IMR-90 (cell line): ENCODE measurements around the gene CLNS1A. TPM values are rescaled to one million over a fixed set of nuclear protein-coding genes. Genes with fewer than 3 reads are reported as not detected.

Experiments used
- ATAC-seq: fragments of 200-7000 bp; cut with Tn5 transposase; 2 replicates; pipeline ENCODE4 v1.9.1; 2020; ENCODE audit warnings: low read depth, mild to moderate bottlenecking, moderate library complexity
- BruUV-seq: library from RNA; stranded (reverse); fragments of 400-500 nt; replicated peaks from 2 replicates; lab custom pipeline; 2021; lab: Mats Ljungman, UMichigan
- CTCF ChIA-PET: fragments of 300-600 bp; formaldehyde crosslinking; extraction: SDS; loops from one replicate; lab custom pipeline; 2021; ENCODE audit warnings: antibody characterized with exemption; lab: Yijun Ruan, JAX
- POLR2A ChIA-PET: fragments of 300-600 bp; sonication (Branson Sonifier 250); formaldehyde crosslinking; loops from one replicate; lab custom pipeline; 2022; ENCODE audit warnings: antibody characterized with exemption; ENCODE audit not compliant: unreplicated experiment; lab: Charles Lee
- DNase-seq: peaks from one replicate; pipeline ENCODE4 v3.0.0; 2013
- H2AFZ ChIP-seq: replicated peaks from 2 replicates; pipeline ENCODE3; 2013; ENCODE audit warnings: low read length, mild to moderate bottlenecking; ENCODE audit not compliant: poor library complexity
- H2AK5ac ChIP-seq: 2 replicates; pipeline ENCODE4 v1.6.1; 2013; ENCODE audit warnings: low read depth, low read length, inconsistent platforms
- H2AK9ac ChIP-seq: replicated peaks from 2 replicates; pipeline ENCODE3; 2013; ENCODE audit warnings: mild to moderate bottlenecking, low read depth, low read length, moderate library complexity; ENCODE audit not compliant: poor library complexity
- H2BK120ac ChIP-seq: 2 replicates; pipeline ENCODE4 v1.6.1; 2013; ENCODE audit warnings: low read depth, low read length, inconsistent platforms
- H2BK15ac ChIP-seq: 3 replicates; pipeline ENCODE4 v1.6.1; 2013; ENCODE audit warnings: low read depth, low read length, inconsistent platforms
- H2BK20ac ChIP-seq: 2 replicates; pipeline ENCODE4 v1.6.1; 2013; ENCODE audit warnings: low read depth, mild to moderate bottlenecking, inconsistent platforms, low read length, moderate library complexity
- H2BK5ac ChIP-seq: 2 replicates; pipeline ENCODE4 v1.6.1; 2013; ENCODE audit warnings: mild to moderate bottlenecking, low read depth, low read length, inconsistent platforms; ENCODE audit not compliant: poor library complexity, severe bottlenecking
- H3K14ac ChIP-seq: replicated peaks from 2 replicates; pipeline ENCODE4 v1.6.1; 2013; ENCODE audit warnings: low read depth, low read length, inconsistent platforms
- H3K18ac ChIP-seq: 2 replicates; pipeline ENCODE4 v1.6.1; 2013; ENCODE audit warnings: low read depth, low read length, control low read depth
- H3K23ac ChIP-seq: 2 replicates; pipeline ENCODE4 v1.6.1; 2013; ENCODE audit warnings: low read depth, low read length, inconsistent platforms
- H3K27ac ChIP-seq: 2 replicates; pipeline ENCODE4 v1.5.1; 2013; ENCODE audit warnings: mild to moderate bottlenecking, control low read depth, low read length; ENCODE audit not compliant: insufficient read depth
- H3K27me3 ChIP-seq: 2 replicates; pipeline ENCODE4 v1.6.1; 2013; ENCODE audit warnings: low read length; ENCODE audit not compliant: control insufficient read depth, insufficient read depth
- H3K36me3 ChIP-seq: 2 replicates; pipeline ENCODE4 v1.6.1; 2013; ENCODE audit warnings: low read length, mixed read lengths; ENCODE audit not compliant: control insufficient read depth, insufficient read depth
- H3K4ac ChIP-seq: 2 replicates; pipeline ENCODE4 v1.6.1; 2013; ENCODE audit warnings: low read depth, low read length, inconsistent platforms
- H3K4me1 ChIP-seq: 2 replicates; pipeline ENCODE4 v1.6.1; 2013; ENCODE audit warnings: low read length, mixed read lengths; ENCODE audit not compliant: control insufficient read depth, insufficient read depth
- H3K4me2 ChIP-seq: 2 replicates; pipeline ENCODE4 v1.6.1; 2013; ENCODE audit warnings: low read depth, mild to moderate bottlenecking, control low read depth, low read length, moderate library complexity
- H3K4me3 ChIP-seq: 2 replicates; pipeline ENCODE4 v1.5.1; 2013; ENCODE audit warnings: low read depth, mild to moderate bottlenecking, control low read depth, low read length, moderate library complexity; ENCODE audit not compliant: insufficient read depth
- H3K56ac ChIP-seq: 2 replicates; pipeline ENCODE4 v1.6.1; 2013; ENCODE audit warnings: low read length, inconsistent platforms; ENCODE audit not compliant: insufficient read depth; ENCODE audit errors: extremely low read depth
- H3K79me1 ChIP-seq, 2 experiments: 2 replicates each; pipeline ENCODE4 v1.6.1; 2013; ENCODE audit warnings: low read length in 2 of 2, inconsistent platforms in 1 of 2, low read depth in 1 of 2
- H3K9ac ChIP-seq: 2 replicates; pipeline ENCODE4 v1.6.1; 2013; ENCODE audit warnings: low read depth, low read length, control low read depth
- H3K9me1 ChIP-seq: 2 replicates; pipeline ENCODE4 v1.6.1; 2013; ENCODE audit warnings: low read length, inconsistent platforms; ENCODE audit not compliant: insufficient read depth
- H3K9me3 ChIP-seq: 2 replicates; pipeline ENCODE4 v1.6.1; 2013; ENCODE audit warnings: low read length; ENCODE audit not compliant: control insufficient read depth, insufficient read depth
- H4K20me1 ChIP-seq: 2 replicates; pipeline ENCODE4 v1.6.1; 2013; ENCODE audit warnings: low read length, inconsistent platforms; ENCODE audit not compliant: insufficient read depth
- H4K5ac ChIP-seq: 2 replicates; pipeline ENCODE4 v1.6.1; 2013; ENCODE audit warnings: mild to moderate bottlenecking, low read depth, low read length, control low read depth
- H4K8ac ChIP-seq, 2 experiments: 2 replicates each; pipeline ENCODE4 v1.6.1; 2013; ENCODE audit warnings: low read depth in 2 of 2, low read length in 2 of 2, control low read depth in 1 of 2, inconsistent platforms in 1 of 2
- H4K91ac ChIP-seq: 2 replicates; pipeline ENCODE4 v1.6.1; 2013; ENCODE audit warnings: low read depth, low read length, inconsistent platforms; ENCODE audit not compliant: insufficient read depth
- BHLHE40 ChIP-seq: fragments of 150-350 bp; IDR thresholded peaks from 2 replicates; pipeline ENCODE4 v1.6.1; 2016; ENCODE audit warnings: mild to moderate bottlenecking, low read depth, low read length
- CEBPB ChIP-seq: IDR thresholded peaks from 2 replicates; pipeline ENCODE4 v1.6.1; 2012; ENCODE audit warnings: low read depth, low read length, improper control_type of control experiment
- CHD1 ChIP-seq: IDR thresholded peaks from 2 replicates; pipeline ENCODE4 v1.6.1; 2012; ENCODE audit warnings: low read depth, low read length, improper control_type of control experiment
- FOS ChIP-seq: fragments of 150-350 bp; IDR thresholded peaks from 2 replicates; pipeline ENCODE4 v1.6.1; 2016; ENCODE audit warnings: low read depth, low read length
- MAFK ChIP-seq: IDR thresholded peaks from 2 replicates; pipeline ENCODE4 v1.6.1; 2012; ENCODE audit warnings: low read depth, low read length, improper control_type of control experiment
- MAZ ChIP-seq: IDR thresholded peaks from 2 replicates; pipeline ENCODE4 v1.6.1; 2012; ENCODE audit warnings: low read depth, mild to moderate bottlenecking, low read length, improper control_type of control experiment, moderate library complexity, borderline replicate concordance
- NFE2L2 ChIP-seq: fragments of 150-350 bp; IDR thresholded peaks from 2 replicates; pipeline ENCODE4 v1.6.1; 2016; ENCODE audit warnings: low read depth, mild to moderate bottlenecking, low read length
- POLR2A ChIP-seq: IDR thresholded peaks from 2 replicates; pipeline ENCODE4 v1.6.1; 2012; ENCODE audit warnings: mild to moderate bottlenecking, low read depth, low read length
- RAD21 ChIP-seq: IDR thresholded peaks from 2 replicates; pipeline ENCODE4 v1.6.1; 2012; ENCODE audit warnings: low read length, improper control_type of control experiment
- RCOR1 ChIP-seq: IDR thresholded peaks from 2 replicates; pipeline ENCODE4 v1.6.1; 2012; ENCODE audit warnings: mild to moderate bottlenecking, low read length, improper control_type of control experiment; ENCODE audit not compliant: insufficient replicate concordance
- RFX5 ChIP-seq: IDR thresholded peaks from 2 replicates; pipeline ENCODE4 v1.8.0; 2012; ENCODE audit warnings: low read depth, mild to moderate bottlenecking, low read length, moderate library complexity
- SMC3 ChIP-seq: fragments of 150-350 bp; IDR thresholded peaks from 2 replicates; pipeline ENCODE4 v1.6.1; 2016; ENCODE audit warnings: low read depth, mild to moderate bottlenecking, antibody characterized with exemption, low read length, moderate library complexity
- WGBS, 2 experiments: methylation state at CpG; one replicate each; pipeline versions ENCODE4 v1.1.5 to v1.1.7; 2013; ENCODE audit warnings: missing lambda C conversion rate in 2 of 2; ENCODE audit not compliant: insufficient read length in 1 of 2; ENCODE audit errors: extremely low coverage in 2 of 2; 5-methylcytosine and 5-hydroxymethylcytosine counted together
- dilution Hi-C: fragments of 300-500 bp; cut with HindIII; formaldehyde crosslinking; loops from one replicate; pipeline ENCODE4 v1.14.3; 2018; ENCODE audit warnings: low sequenced_read_pairs; ENCODE audit not compliant: unreplicated experiment
- in situ Hi-C: fragments of 300-500 bp; cut with MboI; formaldehyde crosslinking; loops from 3 replicates; pipeline ENCODE4 v1.14.3; 2019; ENCODE audit warnings: low sequenced_read_pairs, inconsistent platforms, mixed read lengths
- intact Hi-C: fragments of 100-400 bp; cut with micrococcal nuclease; formaldehyde crosslinking; loops from 2 replicates; pipeline ENCODE4 v1.10.0; 2022
- polyA plus RNA-seq, 3 experiments: library from polyadenylated mRNA; depleted of rRNA; stranded (reverse); fragments of >200 nt; gene quantifications; 2 replicates each; pipeline ENCODE4 v1.2.3, GENCODE V29; 2012; ENCODE audit warnings: low replicate concordance in 1 of 3
- total RNA-seq: library from RNA; depleted of rRNA; stranded (reverse); fragments of >200 nt; gene quantifications from 2 replicates; pipeline ENCODE4 v1.2.3, GENCODE V29; 2012
- TF ChIP-seq, protein P1 (sequence below): fragments of 150-350 bp; IDR thresholded peaks from 2 replicates; pipeline ENCODE4 v1.6.1; 2017; ENCODE audit warnings: mild to moderate bottlenecking, antibody characterized with exemption, low read length, low read depth
- TF ChIP-seq, protein P2 (sequence below): conservative IDR thresholded peaks from 2 replicates; pipeline ENCODE4 v1.5.1; 2012; ENCODE audit warnings: mild to moderate bottlenecking, low read depth, low read length, improper control_type of control experiment

Gene CLNS1A
- total and polyA plus RNA-seq, 2 of the 4 experiments (the other 2 are of a cell fraction): 66.7 to 97.0 TPM

DNA sequence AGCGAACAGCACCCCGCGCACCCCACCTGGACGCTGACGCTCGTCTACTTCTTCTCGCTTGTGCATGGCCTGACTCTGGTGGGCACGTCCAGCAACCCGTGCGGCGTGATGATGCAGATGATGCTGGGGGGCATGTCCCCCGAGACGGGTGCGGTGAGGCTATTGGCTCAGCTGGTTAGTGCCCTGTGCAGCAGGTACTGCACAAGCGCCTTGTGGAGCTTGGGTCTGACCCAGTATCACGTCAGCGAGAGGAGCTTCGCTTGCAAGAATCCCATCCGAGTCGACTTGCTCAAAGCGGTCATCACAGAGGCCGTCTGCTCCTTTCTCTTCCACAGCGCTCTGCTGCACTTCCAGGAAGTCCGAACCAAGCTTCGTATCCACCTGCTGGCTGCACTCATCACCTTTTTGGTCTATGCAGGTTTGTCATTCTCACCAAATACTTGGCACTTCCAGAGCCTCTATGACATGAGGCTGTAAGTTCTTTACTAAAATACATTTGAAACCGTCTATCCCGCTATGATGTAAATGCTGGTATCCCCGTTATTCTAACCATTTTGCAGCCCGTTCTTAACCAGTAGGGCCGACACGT is 47.3 kb downstream of the CLNS1A start (continued):
- TF ChIP-seq SMC3: no peak

DNA sequence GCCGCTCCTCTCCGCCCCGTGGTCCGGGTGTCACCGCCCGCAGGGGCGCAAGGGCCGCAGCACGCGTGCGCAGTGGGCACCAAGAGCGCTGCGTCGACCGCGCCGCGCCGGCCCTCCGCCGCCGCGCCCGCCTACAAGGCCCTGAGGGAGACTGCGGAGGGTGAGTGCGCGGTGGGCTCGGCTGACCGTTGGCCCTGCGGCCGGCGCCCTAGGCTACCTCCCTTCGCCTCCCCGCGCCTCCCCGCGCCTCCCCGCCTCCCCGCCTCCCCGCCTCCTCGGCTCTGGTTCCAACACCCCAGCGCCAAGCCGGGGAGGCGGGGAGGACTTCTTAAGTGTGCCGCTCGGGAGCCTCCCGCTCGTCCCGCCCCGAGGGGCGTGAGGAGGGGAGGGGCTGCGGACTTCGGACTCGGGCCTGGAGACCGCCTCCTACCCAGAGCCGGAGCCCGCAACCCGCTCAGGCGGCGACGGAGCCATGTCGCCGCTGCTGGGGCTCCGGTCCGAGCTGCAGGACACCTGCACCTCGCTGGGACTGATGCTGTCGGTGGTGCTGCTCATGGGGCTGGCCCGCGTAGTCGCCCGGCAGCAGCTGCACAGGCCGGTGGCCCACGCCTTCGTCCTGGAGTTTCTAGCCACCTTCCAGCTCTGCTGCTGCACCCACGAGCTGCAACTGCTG is 47.9 kb downstream of the CLNS1A start, which contains the start of gene AQP11:
Gene AQP11, plus strand, starts transcription at position 433 of the 673 bp plus-strand sequence. Its CDS starts 40 bp downstream, at position 473.
- Histone ChIP-seq H3K18ac (no peak within 1 kb of the TSS), H4K8ac (peak within 1 kb of the TSS; percentile 55 to 75; a peak in 3 of 4 replicates), H2BK120ac (no peak within 1 kb of the TSS), H3K4me1 (peaks cover 2% of the 10 kb centered on the region; the same call in 1 of the 2 replicates), H3K9me3 (no peaks in the 10 kb centered on the region), H4K91ac (no peak within 1 kb of the TSS), H3K4me3 (peak within 1 kb of the TSS; percentile 66), H3K4me2 (peak within 1 kb of the TSS; percentile 98), H3K56ac (no peak within 1 kb of the TSS), H2AK5ac (no peak within 1 kb of the TSS), H2BK15ac (no peak within 1 kb of the TSS), H4K5ac (no peak within 1 kb of the TSS), H2BK20ac (no peak within 1 kb of the TSS), H3K14ac (peak within 1 kb of the TSS; percentile 43), H3K79me1 (0 out of 4 replicates have a peak, but pooled peaks cover 0 to 5% of the 10 kb centered on the region in 2 experiments), H2AK9ac (no peak within 1 kb of the TSS), H4K20me1 (no peaks in the 10 kb centered on the region), H3K36me3 (no peaks in the 10 kb centered on the region), H3K4ac (peak within 1 kb of the TSS; percentile 44), H3K27ac (peak within 1 kb of the TSS; percentile 34; the same call in 1 of the 2 replicates), H2AFZ (peak within 1 kb of the TSS; percentile 80), H3K9ac (peak within 1 kb of the TSS; percentile 59), H3K27me3 (no peaks in the 10 kb centered on the region), H3K9me1 (no peaks in the 10 kb centered on the region; the same call in 1 of the 2 replicates), H3K23ac (peak within 1 kb of the TSS; percentile 39), H2BK5ac (no peak within 1 kb of the TSS)
- peak; percentile 97 for ATAC-seq
- intact Hi-C loops (no loop called here), dilution Hi-C loops (no loop called here), in situ Hi-C loops (no loop called here)
- POLR2A ChIA-PET: interaction anchor here (0.6 kb wide), 1 partner anchor 9 kb away, joined by 3 read pairs; no protein-coding TSS in a partner anchor
- CTCF ChIA-PET: no interaction called here
- WGBS, 2 experiments: 1% methylated on average over 36 of the region's 75 CpGs; no CpG with 5 or more reads in 1 of the 2 experiments
- BruUV-seq: no TSS peak
- peak; percentile 80 for DNase-seq
- no peak for TF ChIP-seq RCOR1
- TF ChIP-seq MAZ: peak; percentile 30; the same call in 1 of the 2 replicates
- TF ChIP-seq, protein P1, sequence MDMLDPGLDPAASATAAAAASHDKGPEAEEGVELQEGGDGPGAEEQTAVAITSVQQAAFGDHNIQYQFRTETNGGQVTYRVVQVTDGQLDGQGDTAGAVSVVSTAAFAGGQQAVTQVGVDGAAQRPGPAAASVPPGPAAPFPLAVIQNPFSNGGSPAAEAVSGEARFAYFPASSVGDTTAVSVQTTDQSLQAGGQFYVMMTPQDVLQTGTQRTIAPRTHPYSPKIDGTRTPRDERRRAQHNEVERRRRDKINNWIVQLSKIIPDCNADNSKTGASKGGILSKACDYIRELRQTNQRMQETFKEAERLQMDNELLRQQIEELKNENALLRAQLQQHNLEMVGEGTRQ: peak; percentile 20; the same call in 1 of the 2 replicates
- TF ChIP-seq CHD1: no peak
- no peak for TF ChIP-seq RFX5
- TF ChIP-seq, protein P2, sequence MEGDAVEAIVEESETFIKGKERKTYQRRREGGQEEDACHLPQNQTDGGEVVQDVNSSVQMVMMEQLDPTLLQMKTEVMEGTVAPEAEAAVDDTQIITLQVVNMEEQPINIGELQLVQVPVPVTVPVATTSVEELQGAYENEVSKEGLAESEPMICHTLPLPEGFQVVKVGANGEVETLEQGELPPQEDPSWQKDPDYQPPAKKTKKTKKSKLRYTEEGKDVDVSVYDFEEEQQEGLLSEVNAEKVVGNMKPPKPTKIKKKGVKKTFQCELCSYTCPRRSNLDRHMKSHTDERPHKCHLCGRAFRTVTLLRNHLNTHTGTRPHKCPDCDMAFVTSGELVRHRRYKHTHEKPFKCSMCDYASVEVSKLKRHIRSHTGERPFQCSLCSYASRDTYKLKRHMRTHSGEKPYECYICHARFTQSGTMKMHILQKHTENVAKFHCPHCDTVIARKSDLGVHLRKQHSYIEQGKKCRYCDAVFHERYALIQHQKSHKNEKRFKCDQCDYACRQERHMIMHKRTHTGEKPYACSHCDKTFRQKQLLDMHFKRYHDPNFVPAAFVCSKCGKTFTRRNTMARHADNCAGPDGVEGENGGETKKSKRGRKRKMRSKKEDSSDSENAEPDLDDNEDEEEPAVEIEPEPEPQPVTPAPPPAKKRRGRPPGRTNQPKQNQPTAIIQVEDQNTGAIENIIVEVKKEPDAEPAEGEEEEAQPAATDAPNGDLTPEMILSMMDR: no peak
- TF ChIP-seq POLR2A: no peak
- no peak for TF ChIP-seq CEBPB
- no peak for TF ChIP-seq NFE2L2
- TF ChIP-seq SMC3: no peak
- TF ChIP-seq FOS: no peak
- no peak for TF ChIP-seq MAFK
- TF ChIP-seq RAD21: no peak
- no peak for TF ChIP-seq BHLHE40
